Subcutaneous abdominal adipose tissue (tissue), 5 donors: ENCODE data around the gene NR1I3.

ENCODE experiments used
- H3K27ac ChIP-seq: one replicate; pipeline ENCODE4 v1.7.0; 2013; ENCODE audit warnings: low read depth, mild to moderate bottlenecking, inconsistent platforms, low read length, moderate library complexity
- H3K27me3 ChIP-seq, 5 donors: one replicate each; pipeline ENCODE4 v1.7.0; 2013; ENCODE audit warnings: low read length in 5 of 5, inconsistent platforms in 1 of 5; ENCODE audit not compliant: control insufficient read depth in 5 of 5, insufficient read depth in 4 of 5
- H3K36me3 ChIP-seq, 5 donors: one replicate each; pipeline ENCODE4 v1.7.0; 2013; ENCODE audit warnings: low read length in 5 of 5; ENCODE audit not compliant: control insufficient read depth in 5 of 5, insufficient read depth in 5 of 5
- H3K4me1 ChIP-seq, 5 donors: one replicate each; pipeline ENCODE4 v1.7.0; 2013; ENCODE audit warnings: low read length in 5 of 5, mild to moderate bottlenecking in 3 of 5, moderate library complexity in 1 of 5; ENCODE audit not compliant: control insufficient read depth in 5 of 5, insufficient read depth in 5 of 5
- H3K4me3 ChIP-seq, 5 donors: one replicate each; pipeline ENCODE4 v1.7.0; 2013; ENCODE audit warnings: low read length in 5 of 5, low read depth in 1 of 5
- H3K9ac ChIP-seq, 5 donors: one replicate each; pipeline ENCODE4 v1.7.0; 2013; ENCODE audit warnings: low read length in 5 of 5, mild to moderate bottlenecking in 4 of 5, moderate library complexity in 3 of 5
- H3K9me3 ChIP-seq, 5 donors: one replicate each; pipeline ENCODE4 v1.7.0; 2013; ENCODE audit warnings: low read length in 5 of 5; ENCODE audit not compliant: control insufficient read depth in 5 of 5
- donor health status: healthy.
- donor health status: healthy.
- donor health status: healthy.
- donor health status: healthy.
- donor health status: healthy.

The NR1I3 gene

GRCh38 chr1:161238039-161238473, at the start of gene NR1I3:
NR1I3 (minus strand) TSS chr1:161238203; CDS start chr1:161236565, 1,638 bp downstream.
- no peak within 1 kb of the TSS for H3K4me3 ChIP-seq
- H3K9me3 ChIP-seq = no peaks in the 10 kb centered on the region
- no peaks in the 10 kb centered on the region for H3K36me3 ChIP-seq
- no peak within 1 kb of the TSS for H3K27ac ChIP-seq
- H3K4me1 ChIP-seq = no peaks in the 10 kb centered on the region
- H3K9ac ChIP-seq = no peak within 1 kb of the TSS
- peaks cover 0 to 8% (median 0%) of the 10 kb centered on the region in 5 donors for H3K27me3 ChIP-seq

- H3K36me3 ChIP-seq = peaks cover 0 to 5% (median 3%) of the 10 kb centered on the region in 5 donors
- no peak overlapping the region for H3K4me3 ChIP-seq
- no peaks in the 10 kb centered on the region for H3K9me3 ChIP-seq
- H3K27me3 ChIP-seq = no peaks in the 10 kb centered on the region
- H3K27ac ChIP-seq = no peak overlapping the region
- no peaks in the 10 kb centered on the region for H3K4me1 ChIP-seq
- H3K9ac ChIP-seq = no peak overlapping the region
Measured at GRCh38 chr1:161287482-161288054, 49.6 kb upstream of the NR1I3 start.

GRCh38 chr1:161285521-161285920, 47.5 kb upstream of the NR1I3 start:
- no peak overlapping the region for H3K27ac ChIP-seq
- H3K36me3 ChIP-seq = peaks cover 0 to 5% (median 0%) of the 10 kb centered on the region in 5 donors
- H3K4me3 ChIP-seq = no peak overlapping the region
- H3K9ac ChIP-seq = no peak overlapping the region
- no peaks in the 10 kb centered on the region for H3K27me3 ChIP-seq
- no peaks in the 10 kb centered on the region for H3K9me3 ChIP-seq
- no peaks in the 10 kb centered on the region for H3K4me1 ChIP-seq

- H3K36me3 ChIP-seq = peaks cover 0 to 5% (median 0%) of the 10 kb centered on the region in 5 donors
- H3K9me3 ChIP-seq = no peaks in the 10 kb centered on the region
- H3K9ac ChIP-seq = no peak overlapping the region
- no peaks in the 10 kb centered on the region for H3K4me1 ChIP-seq
- H3K27ac ChIP-seq = no peak overlapping the region
- no peaks in the 10 kb centered on the region for H3K27me3 ChIP-seq
- no peak overlapping the region for H3K4me3 ChIP-seq
Measured at GRCh38 chr1:161285113-161285512, 47.1 kb upstream of the NR1I3 start.

GRCh38 chr1:161282991-161283390, 45.0 kb upstream of the NR1I3 start:
- H3K9ac ChIP-seq = no peak overlapping the region
- H3K27ac ChIP-seq = no peak overlapping the region
- H3K36me3 ChIP-seq = peaks cover 0 to 5% (median 0%) of the 10 kb centered on the region in 5 donors
- H3K4me1 ChIP-seq = no peaks in the 10 kb centered on the region
- no peak overlapping the region for H3K4me3 ChIP-seq
- no peaks in the 10 kb centered on the region for H3K27me3 ChIP-seq
- no peaks in the 10 kb centered on the region for H3K9me3 ChIP-seq

GRCh38 chr1:161274874-161275273, 36.9 kb upstream of the NR1I3 start:
- H3K9me3 ChIP-seq = no peaks in the 10 kb centered on the region
- H3K27me3 ChIP-seq = peaks cover 0 to 3% (median 0%) of the 10 kb centered on the region in 5 donors
- H3K36me3 ChIP-seq = no peaks in the 10 kb centered on the region
- H3K27ac ChIP-seq = no peak overlapping the region
- no peak overlapping the region for H3K9ac ChIP-seq
- H3K4me3 ChIP-seq = no peak overlapping the region
- no peaks in the 10 kb centered on the region for H3K4me1 ChIP-seq

GRCh38 chr1:161273402-161273801, 35.4 kb upstream of the NR1I3 start:
- peaks cover 0 to 3% (median 0%) of the 10 kb centered on the region in 5 donors for H3K27me3 ChIP-seq
- no peaks in the 10 kb centered on the region for H3K36me3 ChIP-seq
- no peak overlapping the region for H3K27ac ChIP-seq
- H3K9me3 ChIP-seq = no peaks in the 10 kb centered on the region
- no peaks in the 10 kb centered on the region for H3K4me1 ChIP-seq
- no peak overlapping the region for H3K4me3 ChIP-seq
- no peak overlapping the region for H3K9ac ChIP-seq

GRCh38 chr1:161267321-161267720, 29.3 kb upstream of the NR1I3 start:
- Histone ChIP-seq H3K4me1 (no peaks in the 10 kb centered on the region), H3K4me3 (no peak overlapping the region), H3K9me3 (no peaks in the 10 kb centered on the region), H3K27ac (no peak overlapping the region), H3K9ac (no peak overlapping the region), H3K36me3 (no peaks in the 10 kb centered on the region), H3K27me3 (peaks cover 0 to 6% (median 4%) of the 10 kb centered on the region in 5 donors)

- peaks cover 0 to under 1% (median 0%) of the 10 kb centered on the region in 5 donors for H3K4me1 ChIP-seq
- H3K27ac ChIP-seq = no peak overlapping the region
- H3K4me3 ChIP-seq = no peak overlapping the region
- no peak overlapping the region for H3K9ac ChIP-seq
- H3K27me3 ChIP-seq = peaks cover 0 to 7% (median 4%) of the 10 kb centered on the region in 5 donors
- H3K9me3 ChIP-seq = no peaks in the 10 kb centered on the region
- no peaks in the 10 kb centered on the region for H3K36me3 ChIP-seq
Measured at GRCh38 chr1:161266836-161267235, 28.8 kb upstream of the NR1I3 start.

- Histone ChIP-seq H3K27ac (no peak overlapping the region), H3K27me3 (peaks cover 0 to 13% (median 4%) of the 10 kb centered on the region in 5 donors), H3K4me3 (no peak overlapping the region)
Measured at GRCh38 chr1:161266202-161266601, 28.2 kb upstream of the NR1I3 start.

More at GRCh38 chr1:161266202-161266601, 28.2 kb upstream of the NR1I3 start:
- Histone ChIP-seq H3K9me3 (no peaks in the 10 kb centered on the region), H3K4me1 (peaks cover 0 to 7% (median 4%) of the 10 kb centered on the region in 5 donors), H3K36me3 (no peaks in the 10 kb centered on the region), H3K9ac (no peak overlapping the region)
